ENCODE results near the gene TUBA1A.

DNA sequence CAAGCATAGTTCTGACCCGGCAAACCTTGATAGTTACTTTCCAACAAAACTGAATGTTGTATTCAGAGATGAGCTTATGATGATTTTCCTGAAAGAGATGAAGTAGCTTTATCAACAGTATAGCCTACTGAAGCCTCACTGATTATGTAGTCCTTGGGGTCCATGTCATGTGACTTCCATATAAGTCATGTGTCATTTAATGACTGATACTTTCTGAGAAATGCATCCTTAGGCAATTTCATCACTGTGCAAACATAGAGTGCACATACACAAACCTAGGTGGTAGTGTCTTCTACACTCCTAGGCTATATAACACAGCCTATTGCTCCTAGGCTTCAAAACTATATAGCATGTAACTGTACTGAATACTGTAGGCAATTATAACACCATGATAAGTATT is 47.5 kb upstream of the TUBA1A start:
- TF ChIP-seq GATA2 (IDR thresholded peaks at IDR 0.05; ENCODE audit: low read depth, low read length) (no peak), GATA3 (IDR thresholded peaks at IDR 0.05; ENCODE audit: low read depth, low read length) (no peak)

Measured in SH-SY5Y (cell line).